Ascending aorta (tissue), 2 donors: ENCODE results near the gene MAP4K1. TPM values are rescaled to one million over a fixed set of nuclear protein-coding genes. Genes with fewer than 3 reads are reported as not detected.

ENCODE experiments used
- DNase-seq, 2 donors: peaks; one replicate each; pipeline ENCODE4 v3.0.0-alpha.2; 2019; ENCODE audit warnings: low spot score in 2 of 2
- H3K27ac ChIP-seq, 2 donors: fragments of 200-600 bp; sonication (generic); one replicate each; pipeline ENCODE4 v1.5.1; 2016 to 2017; ENCODE audit warnings: mild to moderate bottlenecking in 1 of 2
- H3K27me3 ChIP-seq: fragments of 200-600 bp; sonication (generic); one replicate; pipeline ENCODE4 v1.5.1; 2017
- H3K36me3 ChIP-seq, 2 donors: fragments of 200-600 bp; sonication (generic); one replicate each; pipeline ENCODE4 v1.5.1; 2016
- H3K4me1 ChIP-seq, 2 donors: fragments of 200-600 bp; sonication (generic); one replicate each; pipeline ENCODE4 v1.5.1; 2016 to 2017; ENCODE audit warnings: mild to moderate bottlenecking in 1 of 2
- H3K4me3 ChIP-seq, 2 donors: fragments of 200-600 bp; sonication (generic); one replicate each; pipeline ENCODE4 v1.5.1; 2016 to 2017; ENCODE audit warnings: mild to moderate bottlenecking in 1 of 2
- H3K9me3 ChIP-seq, 2 donors: fragments of 200-600 bp; sonication (generic); one replicate each; pipeline ENCODE4 v1.5.1; 2016
- CTCF ChIP-seq, 3 experiments: fragments of 200-600 bp in 2 of 3; fragments of 450-650 bp in 1 of 3; sonication (generic) in 2 of 3; IDR thresholded peaks; one replicate each; pipeline ENCODE4 v1.5.1; 2016 to 2019; ENCODE audit warnings: antibody characterized with exemption in 3 of 3, mild to moderate bottlenecking in 1 of 3, moderate library complexity in 1 of 3
- intact Hi-C: fragments of 100-400 bp; cut with DNase I; formaldehyde crosslinking; loops from one replicate; pipeline ENCODE4 v1.15.1; 2023
- total RNA-seq: library from RNA; depleted of rRNA; stranded (reverse); fragments of >200 nt; gene quantifications from one replicate; pipeline ENCODE4 v1.1.0, GENCODE V29; 2016

Gene MAP4K1
- total RNA-seq, 1 donor from 2014 or later = 15.1 TPM

- H3K4me1 ChIP-seq = peaks cover 22 to 84% of the 10 kb centered on the region in 2 donors
- DNase-seq = no peak
- no peak for TF ChIP-seq CTCF (IDR thresholded peaks at IDR 0.05)
- H3K27me3 ChIP-seq = no peaks in the 10 kb centered on the region
- no peaks in the 10 kb centered on the region for H3K9me3 ChIP-seq
- peak overlapping the region; percentile 2 to 34 for H3K4me3 ChIP-seq
- intact Hi-C loops = loop anchor here (10.0 kb wide), 1 partner anchor 750 kb away; the partner anchor contains the start of gene ZFP36
- H3K36me3 ChIP-seq = peaks cover 5 to 9% of the 10 kb centered on the region in 2 donors
- peak overlapping the region; percentile 92 to 96 for H3K27ac ChIP-seq
Observed at GRCh38 chr19:38655148-38655824, 37.5 kb upstream of the MAP4K1 start.

GRCh38 chr19:38654628-38655055, 36.9 kb upstream of the MAP4K1 start:
- no peaks in the 10 kb centered on the region for H3K27me3 ChIP-seq
- H3K27ac ChIP-seq = peak overlapping the region; percentile 92 to 96
- H3K9me3 ChIP-seq = no peaks in the 10 kb centered on the region
- H3K4me3 ChIP-seq = peak overlapping the region; percentile 2 to 34
- peaks cover 21 to 80% of the 10 kb centered on the region in 2 donors for H3K4me1 ChIP-seq
- H3K36me3 ChIP-seq = peaks cover 5 to 9% of the 10 kb centered on the region in 2 donors
- TF ChIP-seq CTCF (IDR thresholded peaks at IDR 0.05) = no peak
- DNase-seq = no peak
- intact Hi-C loops = loop anchor here (5.0 to 10.0 kb wide), 3 partner anchors 58 to 750 kb away; partner anchors contain the start of gene ZFP36

GRCh38 chr19:38653028-38653571, 35.3 kb upstream of the MAP4K1 start:
- no peak for DNase-seq
- peak overlapping the region; percentile 89 to 100 for H3K4me3 ChIP-seq
- H3K4me1 ChIP-seq = peaks cover 17 to 70% of the 10 kb centered on the region in 2 donors
- intact Hi-C loops = loop anchor here (2.0 to 10.0 kb wide), 4 partner anchors 14 to 752 kb away; partner anchors contain the start of gene ZFP36
- TF ChIP-seq CTCF (IDR thresholded peaks at IDR 0.05) = no peak
- H3K27me3 ChIP-seq = no peaks in the 10 kb centered on the region
- peak overlapping the region; percentile 92 to 96 for H3K27ac ChIP-seq
- no peaks in the 10 kb centered on the region for H3K9me3 ChIP-seq
- H3K36me3 ChIP-seq = peaks cover 5 to 9% of the 10 kb centered on the region in 2 donors

GRCh38 chr19:38650911-38651584, 33.3 kb upstream of the MAP4K1 start:
- intact Hi-C loops = loop anchor here (1.0 to 10.0 kb wide), 4 partner anchors 41 to 754 kb away; partner anchors contain the start of gene ZFP36
- Histone ChIP-seq H3K36me3 (peaks cover 0 to 1% of the 10 kb centered on the region in 2 donors), H3K4me1 (peaks cover 15 to 54% of the 10 kb centered on the region in 2 donors), H3K4me3 (peak overlapping the region; percentile 89 to 100), H3K9me3 (no peaks in the 10 kb centered on the region), H3K27ac (peak overlapping the region; percentile 92 to 96), H3K27me3 (no peaks in the 10 kb centered on the region)
- peak in 1 of 2 donors; percentile 88 for DNase-seq
- TF ChIP-seq CTCF (IDR thresholded peaks at IDR 0.05) = peak in 1 of 3 experiments; percentile 25

GRCh38 chr19:38650172-38650775, 32.5 kb upstream of the MAP4K1 start:
- H3K36me3 ChIP-seq = no peaks in the 10 kb centered on the region
- TF ChIP-seq CTCF (IDR thresholded peaks at IDR 0.05) = no peak
- intact Hi-C loops = loop anchor here (5.0 to 10.0 kb wide), 3 partner anchors 62 to 755 kb away; partner anchors contain the start of gene ZFP36
- no peaks in the 10 kb centered on the region for H3K27me3 ChIP-seq
- no peak for DNase-seq
- H3K9me3 ChIP-seq = no peaks in the 10 kb centered on the region
- H3K27ac ChIP-seq = peak overlapping the region; percentile 92 to 96
- H3K4me1 ChIP-seq = peaks cover 15 to 46% of the 10 kb centered on the region in 2 donors
- H3K4me3 ChIP-seq = peak overlapping the region; percentile 89 to 100
